ENCODE measurements around the gene HSPG2.

The HSPG2 gene

DNA sequence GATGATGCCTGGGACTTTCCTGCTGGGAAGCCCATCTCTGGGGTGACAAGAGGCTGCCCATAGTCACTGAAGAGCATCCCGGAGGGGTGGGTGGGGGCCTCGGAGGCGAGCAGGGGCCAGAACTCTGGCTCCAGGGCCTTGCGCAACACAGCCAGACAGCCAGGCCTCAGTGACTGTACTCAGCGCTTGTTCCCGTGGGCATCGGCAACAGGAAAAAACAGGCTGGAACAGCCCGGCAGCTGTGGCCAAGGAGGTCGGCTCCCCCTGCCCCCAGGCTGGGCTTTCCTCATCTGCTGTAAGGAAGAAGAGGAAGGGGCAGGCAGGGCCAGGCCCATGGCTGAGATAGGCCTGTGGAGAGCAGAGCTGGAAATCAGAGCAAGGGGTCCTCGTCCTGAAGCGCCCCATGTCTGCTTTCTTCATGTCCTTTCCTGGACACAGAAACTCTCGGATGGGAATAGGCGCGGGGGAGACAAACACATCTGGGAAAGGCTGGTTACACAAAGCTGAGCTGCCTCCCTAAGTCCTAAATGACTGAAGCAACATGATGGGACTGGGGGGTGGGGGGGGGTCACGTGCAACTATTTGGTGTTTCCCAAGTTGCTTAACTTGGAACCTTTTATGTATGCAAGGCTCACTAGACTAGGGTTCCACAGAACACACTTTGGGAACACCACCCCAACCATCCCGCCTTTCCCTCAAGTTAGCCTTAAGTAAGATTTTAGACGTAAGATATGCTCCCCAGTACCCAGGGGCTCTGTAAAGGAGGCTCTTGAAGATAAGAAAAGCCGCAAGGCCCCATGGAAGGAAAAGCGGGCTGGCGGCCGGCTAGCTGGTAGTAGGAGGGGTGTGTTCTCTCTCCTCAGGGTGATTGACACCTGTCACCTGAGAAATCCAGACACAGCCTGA is 30.7 kb downstream of the HSPG2 start:
- Histone ChIP-seq H3K36me3 (ENCODE audit: control insufficient read depth, insufficient read depth, low read length) (no peaks in the 10 kb centered on the region), H3K4me3 (ENCODE audit: low read depth, low read length) (no peak overlapping the region), H3K9ac (ENCODE audit: low read depth, low read length) (no peak overlapping the region), H3K27me3 (ENCODE audit: control insufficient read depth, insufficient read depth, low read length) (no peaks in the 10 kb centered on the region), H3K9me3 (ENCODE audit: control insufficient read depth, insufficient read depth, low read length) (no peaks in the 10 kb centered on the region), H3K4me1 (ENCODE audit: control insufficient read depth, insufficient read depth, low read length) (peaks cover 6% of the 10 kb centered on the region)

DNA sequence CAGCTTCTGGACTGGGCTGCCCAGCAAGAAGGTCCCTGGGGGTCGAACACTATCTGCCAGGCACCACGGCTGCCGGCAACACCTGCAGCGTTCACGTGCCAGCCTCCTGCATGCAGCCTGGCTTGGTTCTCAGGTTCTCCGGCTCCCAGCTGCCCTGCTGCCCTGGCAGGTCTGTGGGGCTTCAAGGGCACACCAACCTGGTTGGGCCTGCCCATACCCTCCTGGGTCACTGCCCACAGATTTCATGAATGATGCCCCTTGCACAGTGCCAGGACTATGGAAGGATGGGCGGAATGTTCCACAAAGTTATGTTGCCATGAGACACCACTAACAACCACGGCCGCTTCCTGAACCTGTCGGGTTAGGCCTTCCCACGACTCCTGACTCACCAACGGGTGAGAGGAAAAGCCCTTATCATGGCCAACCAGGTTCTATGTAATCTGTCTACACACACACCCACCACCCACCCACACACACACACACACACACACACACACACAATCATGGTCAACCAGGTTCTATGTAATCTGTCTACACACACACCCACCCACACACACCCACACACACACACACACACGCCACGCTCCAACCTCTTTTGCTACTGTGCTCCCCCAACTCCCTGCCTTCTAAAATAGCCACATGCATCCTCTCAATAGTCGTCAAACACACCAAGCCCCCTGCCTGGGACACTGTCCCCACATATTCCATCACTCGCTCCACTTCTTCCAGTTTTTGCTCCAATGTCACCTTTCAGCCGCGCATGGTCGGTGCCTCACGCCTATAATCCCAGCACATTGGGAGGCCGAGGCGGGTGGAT is 32.2 kb downstream of the HSPG2 start:
- Histone ChIP-seq H3K9ac (ENCODE audit: low read depth, low read length) (no peak overlapping the region), H3K36me3 (ENCODE audit: control insufficient read depth, insufficient read depth, low read length) (no peaks in the 10 kb centered on the region), H3K4me3 (ENCODE audit: low read depth, low read length) (no peak overlapping the region), H3K4me1 (ENCODE audit: control insufficient read depth, insufficient read depth, low read length) (no peaks in the 10 kb centered on the region), H3K27me3 (ENCODE audit: control insufficient read depth, insufficient read depth, low read length) (no peaks in the 10 kb centered on the region), H3K9me3 (ENCODE audit: control insufficient read depth, insufficient read depth, low read length) (no peaks in the 10 kb centered on the region)

DNA sequence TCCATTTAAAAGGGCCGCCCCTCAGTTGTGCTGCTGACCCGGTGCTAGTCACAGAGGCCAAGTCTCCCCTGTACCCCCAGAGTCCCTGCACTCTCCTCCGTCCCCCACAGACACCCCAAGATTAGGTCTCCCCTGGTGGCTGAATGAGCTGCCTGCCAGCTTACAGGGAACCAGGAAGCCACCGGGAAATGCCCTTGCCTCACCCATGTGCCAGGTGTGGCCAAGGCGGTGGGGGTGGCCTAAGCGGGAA is 32.7 kb downstream of the HSPG2 start:
- no peaks in the 10 kb centered on the region for H3K9me3 ChIP-seq (ENCODE audit: control insufficient read depth, insufficient read depth, low read length)
- no peak overlapping the region for H3K9ac ChIP-seq (ENCODE audit: low read depth, low read length)
- H3K4me1 ChIP-seq (ENCODE audit: control insufficient read depth, insufficient read depth, low read length) = no peaks in the 10 kb centered on the region
- H3K4me3 ChIP-seq (ENCODE audit: low read depth, low read length) = no peak overlapping the region
- H3K36me3 ChIP-seq (ENCODE audit: control insufficient read depth, insufficient read depth, low read length) = no peaks in the 10 kb centered on the region
- H3K27me3 ChIP-seq (ENCODE audit: control insufficient read depth, insufficient read depth, low read length) = no peaks in the 10 kb centered on the region

DNA sequence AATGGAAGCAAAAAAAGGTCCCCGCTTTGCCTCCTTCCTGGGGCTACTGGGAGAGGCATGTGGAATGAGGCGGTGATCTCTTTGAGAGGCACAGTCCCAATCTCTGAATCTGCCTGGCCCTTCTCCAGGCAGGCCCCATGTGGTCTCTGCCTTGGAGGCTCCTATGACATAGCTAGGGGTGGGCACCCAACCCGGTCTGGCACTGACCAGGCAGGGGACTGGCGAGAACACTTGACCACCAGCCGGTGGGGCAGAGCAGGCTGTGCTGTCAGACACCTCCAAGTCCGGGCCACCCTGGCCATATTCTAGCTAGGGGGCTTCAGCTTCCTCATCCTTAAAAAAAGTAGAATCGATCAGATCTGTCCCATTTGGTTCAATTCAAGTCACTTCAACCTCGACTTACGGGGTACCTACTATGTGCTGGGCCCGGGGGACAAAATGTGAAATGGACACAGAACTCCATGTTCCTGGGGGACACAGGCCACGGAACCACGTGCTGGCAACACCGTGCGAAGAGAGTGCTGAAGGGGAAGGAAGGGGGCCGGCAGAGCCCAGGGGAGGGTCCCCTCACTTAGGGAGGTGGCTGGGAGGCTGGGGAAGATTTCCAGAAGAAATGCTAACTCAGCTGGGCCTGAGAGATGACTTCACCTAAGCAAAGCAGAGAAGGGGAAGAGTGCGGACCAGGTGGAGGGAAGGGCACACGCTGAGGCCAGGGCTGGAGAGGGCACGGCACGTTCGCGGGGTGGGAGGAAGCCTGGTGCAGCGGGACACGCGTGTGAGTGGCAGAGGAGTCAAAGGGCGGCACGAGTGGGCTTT is 33.3 kb downstream of the HSPG2 start:
- Histone ChIP-seq H3K36me3 (ENCODE audit: control insufficient read depth, insufficient read depth, low read length) (no peaks in the 10 kb centered on the region), H3K9me3 (ENCODE audit: control insufficient read depth, insufficient read depth, low read length) (no peaks in the 10 kb centered on the region), H3K27me3 (ENCODE audit: control insufficient read depth, insufficient read depth, low read length) (no peaks in the 10 kb centered on the region), H3K9ac (ENCODE audit: low read depth, low read length) (no peak overlapping the region), H3K4me3 (ENCODE audit: low read depth, low read length) (no peak overlapping the region), H3K4me1 (ENCODE audit: control insufficient read depth, insufficient read depth, low read length) (no peaks in the 10 kb centered on the region)

DNA sequence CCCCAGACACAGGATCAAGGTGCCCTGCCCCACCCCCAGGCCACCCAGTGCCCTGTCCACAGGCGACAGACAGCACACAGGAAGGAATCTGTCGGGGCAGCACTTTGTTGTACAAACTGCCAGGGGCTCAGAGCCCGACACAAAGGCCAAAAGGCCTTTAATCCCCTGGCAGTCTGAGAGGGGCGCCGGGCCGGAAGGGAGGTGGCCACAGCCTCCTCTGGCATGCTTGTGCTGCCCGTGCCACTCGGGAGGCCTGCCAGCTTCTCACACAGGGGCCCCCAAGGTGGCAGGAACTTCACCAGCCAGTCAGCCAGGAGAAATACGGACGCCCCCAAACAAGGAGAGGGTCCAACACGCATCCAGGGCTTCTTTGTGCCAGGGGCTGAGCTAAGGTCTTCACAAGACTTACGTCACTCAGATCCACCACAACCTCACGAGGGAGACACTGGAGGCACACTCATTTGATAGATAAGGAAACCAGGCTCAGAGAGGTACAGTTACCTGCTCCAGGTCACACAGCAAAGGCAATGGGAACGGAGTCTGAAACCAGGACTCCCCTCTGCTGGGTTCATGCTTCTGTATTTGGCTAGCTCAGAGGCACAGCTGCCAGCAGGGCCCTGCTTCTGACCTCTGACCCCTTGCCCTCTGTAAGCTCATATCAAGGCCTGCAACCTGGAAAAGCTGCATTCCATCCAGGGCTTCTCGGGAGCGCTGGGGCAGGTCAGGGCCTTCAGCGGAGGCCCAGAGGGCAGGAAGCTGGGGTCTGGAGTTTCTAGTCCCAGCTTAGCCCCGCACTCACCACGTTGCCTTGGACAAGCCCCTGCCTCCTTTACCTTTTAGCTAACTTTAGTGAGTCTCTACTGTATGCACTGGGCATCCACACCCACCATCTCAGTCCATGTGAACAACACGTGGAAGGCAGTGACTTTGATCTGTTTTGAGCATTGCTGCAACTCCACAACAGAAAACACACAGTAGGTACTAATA is 34.8 kb downstream of the HSPG2 start:
- Histone ChIP-seq H3K27me3 (ENCODE audit: control insufficient read depth, insufficient read depth, low read length) (no peaks in the 10 kb centered on the region), H3K4me1 (ENCODE audit: control insufficient read depth, insufficient read depth, low read length) (no peaks in the 10 kb centered on the region), H3K9ac (ENCODE audit: low read depth, low read length) (no peak overlapping the region), H3K9me3 (ENCODE audit: control insufficient read depth, insufficient read depth, low read length) (no peaks in the 10 kb centered on the region), H3K4me3 (ENCODE audit: low read depth, low read length) (no peak overlapping the region), H3K36me3 (ENCODE audit: control insufficient read depth, insufficient read depth, low read length) (no peaks in the 10 kb centered on the region)

DNA sequence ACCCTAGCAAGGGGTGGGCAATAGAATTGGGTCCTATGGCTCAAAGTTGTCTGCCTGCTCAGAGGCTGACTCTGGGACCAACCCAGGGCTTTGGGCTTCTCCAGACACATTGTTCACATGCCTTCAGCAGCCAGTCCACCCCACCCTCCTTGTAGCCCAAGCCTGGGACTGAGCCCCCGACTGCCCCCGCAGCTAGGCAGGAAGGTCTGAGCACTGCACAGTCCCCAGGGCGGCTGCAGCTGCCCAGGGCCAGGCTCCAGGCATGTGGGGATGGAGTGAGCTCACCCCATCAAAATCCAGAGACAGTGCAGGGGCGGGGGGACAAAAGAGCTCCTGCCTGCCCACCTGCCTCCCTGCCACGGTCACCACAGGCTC is 35.6 kb downstream of the HSPG2 start:
- Histone ChIP-seq H3K4me1 (ENCODE audit: control insufficient read depth, insufficient read depth, low read length) (peaks cover 2% of the 10 kb centered on the region), H3K4me3 (ENCODE audit: low read depth, low read length) (no peak overlapping the region), H3K9me3 (ENCODE audit: control insufficient read depth, insufficient read depth, low read length) (no peaks in the 10 kb centered on the region), H3K9ac (ENCODE audit: low read depth, low read length) (no peak overlapping the region), H3K27me3 (ENCODE audit: control insufficient read depth, insufficient read depth, low read length) (no peaks in the 10 kb centered on the region), H3K36me3 (ENCODE audit: control insufficient read depth, insufficient read depth, low read length) (no peaks in the 10 kb centered on the region)

DNA sequence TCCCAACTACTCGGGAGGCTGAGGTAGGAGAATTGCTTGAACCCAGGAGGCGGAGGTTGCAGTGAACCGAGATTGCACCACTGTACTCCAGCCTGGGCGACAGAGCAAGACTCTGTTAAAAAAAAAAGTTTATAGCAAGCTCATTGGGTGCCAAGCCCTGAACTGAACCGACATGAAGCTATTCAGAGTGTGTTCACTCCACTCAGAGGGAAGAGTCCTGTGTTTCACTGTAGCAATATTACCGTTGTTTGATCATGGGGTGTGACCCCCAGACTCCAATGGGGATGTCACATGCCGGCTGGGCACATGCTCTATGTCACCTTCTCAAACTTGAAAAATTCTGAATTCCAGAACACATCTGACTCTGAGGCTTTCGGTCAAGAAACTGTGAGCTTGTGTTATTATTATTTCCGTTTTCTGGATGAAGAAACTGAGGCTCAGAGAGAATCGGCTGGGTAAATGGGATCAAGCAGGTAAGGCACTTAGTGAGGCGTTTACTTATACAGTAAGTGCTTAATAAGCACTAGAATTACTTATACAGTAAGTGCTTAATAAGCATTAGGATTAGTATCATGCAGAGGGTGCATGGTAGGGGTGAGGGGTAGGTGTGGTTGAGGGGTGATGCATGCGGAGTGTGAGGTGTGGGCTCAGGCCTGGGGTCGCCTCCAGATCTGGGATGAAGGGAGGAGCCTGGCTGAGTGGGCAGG is 36.2 kb downstream of the HSPG2 start:
- H3K27me3 ChIP-seq (ENCODE audit: control insufficient read depth, insufficient read depth, low read length) = no peaks in the 10 kb centered on the region
- H3K4me3 ChIP-seq (ENCODE audit: low read depth, low read length) = no peak overlapping the region
- peaks cover 3% of the 10 kb centered on the region for H3K36me3 ChIP-seq (ENCODE audit: control insufficient read depth, insufficient read depth, low read length)
- no peaks in the 10 kb centered on the region for H3K9me3 ChIP-seq (ENCODE audit: control insufficient read depth, insufficient read depth, low read length)
- H3K4me1 ChIP-seq (ENCODE audit: control insufficient read depth, insufficient read depth, low read length) = peaks cover 2% of the 10 kb centered on the region
- H3K9ac ChIP-seq (ENCODE audit: low read depth, low read length) = no peak overlapping the region

DNA sequence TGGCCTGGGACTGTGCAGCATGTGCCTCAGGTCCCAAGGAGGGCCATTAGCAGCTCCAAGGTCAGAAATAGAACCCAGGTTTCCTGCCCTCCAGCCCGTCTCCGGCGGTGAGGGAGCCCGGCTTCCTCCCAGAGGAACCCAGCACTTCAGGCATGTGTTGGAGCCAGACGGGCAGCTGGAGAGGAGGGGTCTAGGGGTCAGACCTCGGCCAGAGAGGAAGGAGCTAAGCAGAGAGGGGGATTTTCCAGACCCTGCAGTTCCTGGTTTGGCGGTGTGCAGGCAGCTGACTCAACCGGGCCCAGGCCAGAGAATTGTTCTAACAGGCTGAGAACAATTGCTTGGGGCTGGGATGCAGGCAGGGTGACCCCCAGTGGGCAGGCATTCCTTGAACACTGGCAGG is 37.1 kb downstream of the HSPG2 start:
- H3K9me3 ChIP-seq (ENCODE audit: control insufficient read depth, insufficient read depth, low read length) = no peaks in the 10 kb centered on the region
- peaks cover 2% of the 10 kb centered on the region for H3K4me1 ChIP-seq (ENCODE audit: control insufficient read depth, insufficient read depth, low read length)
- no peaks in the 10 kb centered on the region for H3K27me3 ChIP-seq (ENCODE audit: control insufficient read depth, insufficient read depth, low read length)
- no peak overlapping the region for H3K9ac ChIP-seq (ENCODE audit: low read depth, low read length)
- H3K4me3 ChIP-seq (ENCODE audit: low read depth, low read length) = no peak overlapping the region
- H3K36me3 ChIP-seq (ENCODE audit: control insufficient read depth, insufficient read depth, low read length) = peaks cover 4% of the 10 kb centered on the region

DNA sequence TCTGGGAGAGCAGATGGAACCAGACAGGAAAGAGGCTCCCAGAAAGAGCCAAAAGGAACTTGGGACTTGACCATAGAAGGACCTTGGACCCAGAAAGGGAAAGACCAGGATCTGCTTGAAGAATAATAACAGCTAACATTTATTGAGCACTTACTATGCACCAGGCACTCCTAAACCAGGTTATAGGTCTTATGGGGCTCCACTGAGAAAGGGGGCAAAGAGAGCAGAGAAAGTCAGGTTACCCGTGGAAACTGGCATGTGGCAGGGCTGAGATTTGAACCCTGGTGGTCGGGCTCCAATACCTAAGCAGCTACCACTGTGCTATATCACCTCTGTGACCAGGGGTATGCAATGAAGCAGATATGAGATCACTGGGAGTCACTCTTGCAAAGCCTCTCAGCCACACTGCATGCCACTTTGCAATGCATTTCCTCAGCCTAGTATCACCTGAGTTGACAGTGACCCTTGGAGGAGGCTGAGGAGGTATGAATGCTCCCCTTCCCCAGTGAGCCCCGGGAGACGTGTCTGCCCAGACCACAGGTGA is 37.8 kb downstream of the HSPG2 start:
- H3K4me1 ChIP-seq (ENCODE audit: control insufficient read depth, insufficient read depth, low read length) = peaks cover 2% of the 10 kb centered on the region
- no peaks in the 10 kb centered on the region for H3K27me3 ChIP-seq (ENCODE audit: control insufficient read depth, insufficient read depth, low read length)
- H3K4me3 ChIP-seq (ENCODE audit: low read depth, low read length) = no peak overlapping the region
- no peak overlapping the region for H3K9ac ChIP-seq (ENCODE audit: low read depth, low read length)
- no peaks in the 10 kb centered on the region for H3K9me3 ChIP-seq (ENCODE audit: control insufficient read depth, insufficient read depth, low read length)
- H3K36me3 ChIP-seq (ENCODE audit: control insufficient read depth, insufficient read depth, low read length) = peaks cover 8% of the 10 kb centered on the region

DNA sequence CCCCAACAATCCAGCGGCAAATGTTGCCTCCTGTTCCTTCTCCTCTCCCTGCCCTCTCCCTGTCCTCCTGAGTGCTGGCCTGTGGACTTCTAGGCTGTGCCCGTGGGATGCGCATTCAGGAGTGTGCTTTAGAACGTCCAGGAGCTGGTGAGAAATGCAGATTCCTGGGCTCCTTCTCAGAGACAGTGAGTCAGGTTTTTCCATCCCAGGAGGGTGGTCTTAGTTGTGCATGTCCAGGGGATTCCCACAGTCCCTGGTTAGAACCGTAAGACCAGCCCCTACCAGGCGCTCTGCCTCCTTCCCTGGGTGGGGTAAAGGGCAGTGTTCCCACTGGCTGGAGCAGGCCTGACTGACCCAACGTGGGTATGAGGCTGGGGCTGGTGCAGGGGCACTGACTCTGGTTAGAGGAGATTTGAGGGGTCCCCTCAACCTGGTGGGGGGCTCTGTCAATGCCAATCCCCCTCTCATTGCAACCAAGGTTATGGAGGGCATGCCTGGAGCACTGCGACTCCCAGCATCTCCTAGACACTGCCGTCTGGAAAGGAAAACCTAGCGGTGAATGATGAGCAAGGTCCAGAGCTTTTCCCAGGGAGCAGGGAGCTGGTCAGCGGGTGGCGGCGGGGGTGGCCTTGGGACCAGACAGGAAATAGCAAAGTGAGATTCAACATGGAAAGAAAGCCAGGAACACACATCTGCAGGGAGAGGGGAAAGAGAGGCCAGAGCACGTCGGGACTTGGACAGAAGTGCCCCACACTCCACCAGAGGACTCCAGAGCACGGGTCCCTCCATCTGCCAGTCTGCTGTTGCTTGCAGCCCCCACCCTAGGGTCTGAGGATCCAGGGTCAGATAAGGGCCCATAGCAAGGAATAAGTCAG is 38.5 kb downstream of the HSPG2 start:
- H3K4me3 ChIP-seq (ENCODE audit: low read depth, low read length) = no peak overlapping the region
- H3K9ac ChIP-seq (ENCODE audit: low read depth, low read length) = no peak overlapping the region
- H3K27me3 ChIP-seq (ENCODE audit: control insufficient read depth, insufficient read depth, low read length) = no peaks in the 10 kb centered on the region
- H3K9me3 ChIP-seq (ENCODE audit: control insufficient read depth, insufficient read depth, low read length) = no peaks in the 10 kb centered on the region
- peaks cover 2% of the 10 kb centered on the region for H3K4me1 ChIP-seq (ENCODE audit: control insufficient read depth, insufficient read depth, low read length)
- H3K36me3 ChIP-seq (ENCODE audit: control insufficient read depth, insufficient read depth, low read length) = peaks cover 10% of the 10 kb centered on the region
